Cortex of kidney (tissue), 1 donor: ENCODE results near the gene CREG2.
"Not testable (repeated sequence)": the region's sequence is repeated elsewhere in the genome, so short reads cannot be mapped to it uniquely, and the experiment has no call there.

Experiments used
- DNase-seq: peaks from one replicate; lab custom pipeline; 2025; lab: John Stamatoyannopoulos, UW

CREG2 gene

DNA sequence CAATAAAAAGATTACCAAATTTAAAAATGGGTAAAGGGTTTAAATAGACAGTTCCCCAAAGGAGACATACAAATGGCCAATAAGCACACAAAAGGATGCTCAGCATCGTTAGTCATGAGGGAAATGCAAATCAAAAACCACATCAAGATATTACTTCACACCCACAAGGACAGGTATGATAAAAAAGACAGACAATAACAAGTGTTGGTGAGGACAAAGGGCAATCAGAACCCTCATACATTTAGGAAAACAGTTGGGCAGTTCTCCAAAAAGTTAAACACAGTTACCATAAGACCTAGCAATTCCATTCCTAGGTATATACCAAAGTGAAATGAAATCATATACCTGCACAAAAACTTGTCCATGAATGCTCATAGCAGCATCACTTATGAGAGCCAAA lies 14.5 kb downstream of the CREG2 start:
- no peak for DNase-seq

DNA sequence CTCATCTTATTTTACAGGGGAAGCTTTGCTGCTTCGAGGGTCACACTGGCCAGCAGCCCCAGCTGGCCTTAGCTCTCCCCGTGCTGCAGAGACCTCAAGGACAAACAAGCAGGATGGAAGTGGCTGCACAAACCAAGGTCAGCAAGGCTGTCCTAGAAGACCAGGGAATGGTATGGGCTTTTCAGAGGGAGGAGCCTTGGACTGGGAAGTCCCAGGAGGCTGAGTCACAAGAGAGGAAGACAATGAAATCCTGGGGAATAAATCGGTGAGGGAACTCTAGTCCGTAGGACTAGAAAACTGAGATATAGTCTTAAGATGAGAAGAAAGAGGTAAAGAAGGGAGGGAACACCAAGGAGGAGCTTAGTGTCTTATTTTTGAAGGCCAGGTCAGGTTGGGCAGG lies 15.7 kb downstream of the CREG2 start:
- no peak for DNase-seq

DNA sequence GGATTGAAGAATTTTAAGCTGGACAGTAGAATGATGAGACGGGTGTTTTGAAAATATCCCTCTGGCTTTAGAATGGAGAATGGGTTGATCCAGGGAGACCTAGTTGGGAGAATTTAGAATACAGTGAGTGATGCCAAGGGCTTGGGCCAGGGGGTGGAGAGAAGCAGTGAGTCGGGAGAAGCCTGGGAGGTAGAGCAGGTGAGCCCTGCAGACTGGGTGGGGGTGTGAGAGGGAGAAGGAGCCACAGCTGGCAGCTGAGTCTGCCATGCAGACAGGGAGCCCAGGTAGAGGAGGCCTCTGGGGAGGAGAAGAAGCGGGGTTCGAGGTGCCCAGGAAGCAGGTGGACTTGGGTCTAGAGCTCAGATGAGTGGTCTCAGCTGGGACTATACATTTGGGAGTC lies 18.2 kb downstream of the CREG2 start:
- DNase-seq, result no peak

DNA sequence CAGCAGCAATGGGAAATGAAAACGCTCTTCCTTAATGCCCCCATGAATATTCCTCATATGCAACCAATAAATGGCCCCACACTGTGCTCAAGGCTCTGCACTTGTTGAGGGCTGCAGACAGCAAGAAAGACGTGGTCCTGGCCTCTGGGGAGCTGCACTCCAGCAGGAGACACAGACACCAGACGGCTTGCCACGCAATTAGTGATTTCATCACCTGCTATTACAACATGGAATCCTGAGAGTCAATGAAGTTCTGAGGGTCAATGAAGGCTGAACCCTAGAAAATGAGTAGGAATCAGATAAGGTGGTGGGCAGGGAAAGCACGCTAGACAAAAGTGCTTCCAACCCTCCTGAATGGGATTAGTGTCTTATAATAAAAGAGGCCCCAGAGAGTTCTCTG lies 18.9 kb downstream of the CREG2 start:
- DNase-seq, result no peak

DNA sequence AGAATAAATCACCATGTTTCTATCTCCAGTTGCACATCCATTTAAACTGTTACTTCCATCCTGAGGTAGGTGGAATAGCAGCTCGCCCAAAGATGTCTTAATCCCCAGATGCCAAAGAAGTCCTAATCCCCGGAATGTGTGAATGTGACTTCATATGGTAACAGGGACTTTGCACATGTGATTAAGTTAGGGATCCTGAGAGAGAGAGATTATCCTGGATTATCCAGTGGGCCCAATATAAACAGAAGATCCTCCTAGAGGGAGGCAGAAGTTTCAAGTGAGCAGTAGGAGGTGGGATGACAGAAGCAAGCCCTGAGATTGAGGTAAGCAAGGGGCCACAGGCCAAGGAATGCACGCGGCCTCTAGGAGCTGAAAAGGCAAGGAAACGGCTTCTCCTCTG lies 19.8 kb downstream of the CREG2 start:
- no peak for DNase-seq

DNA sequence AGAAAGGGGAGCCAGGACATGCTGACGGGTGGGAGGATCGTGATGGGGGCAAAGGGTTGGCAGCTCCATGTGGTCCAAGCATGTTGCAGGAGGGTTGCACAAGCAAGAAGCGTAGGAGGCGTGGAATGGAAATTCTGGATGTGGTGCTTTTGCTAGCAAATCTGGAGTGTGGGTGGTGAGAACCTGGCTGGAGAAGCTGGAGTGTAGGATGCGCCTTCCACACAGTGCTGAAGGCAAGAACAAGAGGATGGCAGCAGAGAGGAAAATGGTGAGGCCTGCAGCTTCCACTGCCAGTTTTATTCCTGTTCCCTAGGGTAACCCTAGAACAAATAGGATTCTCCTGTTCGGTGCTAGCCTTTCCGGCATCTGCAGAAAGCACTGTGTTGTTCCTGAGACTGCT lies 22.4 kb downstream of the CREG2 start:
- DNase-seq, result no peak

DNA sequence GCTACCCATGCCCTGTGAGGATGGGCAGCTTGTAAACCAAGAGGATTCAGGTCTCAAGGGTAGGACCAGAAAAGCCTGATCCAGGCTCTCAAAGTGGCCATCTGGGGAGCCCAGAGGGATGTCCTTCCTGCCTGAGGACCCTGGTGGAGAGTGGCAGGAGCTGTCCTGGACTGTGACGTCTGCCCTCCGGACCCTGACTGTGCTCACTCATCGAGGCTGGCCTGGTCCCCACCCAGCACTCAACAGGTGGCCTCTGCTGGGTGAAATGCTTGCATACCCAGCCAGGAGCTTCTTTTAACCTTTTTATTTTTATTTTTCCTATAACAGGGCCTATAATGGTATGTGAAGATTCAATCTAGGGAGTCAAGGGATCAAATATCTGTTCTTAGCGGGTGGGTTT lies 24.5 kb downstream of the CREG2 start:
- DNase-seq, result no peak

DNA sequence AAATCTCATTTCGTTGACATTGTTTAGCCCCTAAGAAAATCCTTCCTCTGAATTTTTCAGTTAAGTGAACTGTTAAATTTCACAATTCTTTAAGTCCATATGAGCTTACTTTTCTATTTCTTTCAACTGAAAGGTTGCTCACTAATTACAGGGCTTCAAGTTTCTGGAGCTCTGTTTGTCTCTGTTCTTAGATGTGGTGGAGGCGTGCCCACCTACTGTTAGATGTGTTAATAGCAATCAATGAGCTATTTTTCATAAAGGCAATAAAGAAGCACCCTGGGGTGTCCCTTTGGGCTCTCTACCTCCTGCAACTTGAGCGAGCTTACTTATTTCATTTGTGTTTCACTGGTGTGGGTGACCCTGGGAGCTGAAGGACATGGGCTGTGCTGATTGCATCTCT lies 25.0 kb downstream of the CREG2 start:
- no peak for DNase-seq

DNA sequence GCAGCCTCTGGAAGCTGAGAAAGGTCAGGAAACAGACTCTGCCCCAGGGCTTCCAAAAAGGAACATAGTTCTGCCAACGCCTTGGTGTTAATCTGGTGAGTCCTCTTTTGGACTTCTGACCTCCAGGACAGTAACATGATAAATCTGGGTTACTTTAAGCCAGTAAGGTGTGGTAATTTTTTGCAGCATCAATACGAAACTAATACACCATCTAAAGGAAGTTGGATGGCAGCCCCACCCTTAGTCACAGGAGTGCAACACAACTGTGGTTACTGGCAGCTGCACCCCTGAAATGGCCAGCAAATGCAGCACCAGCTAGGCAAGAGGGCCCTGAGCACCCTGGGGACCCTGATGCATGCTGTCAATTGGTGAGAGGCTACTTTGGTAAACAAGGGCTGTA lies 25.8 kb downstream of the CREG2 start:
- no peak for DNase-seq

DNA sequence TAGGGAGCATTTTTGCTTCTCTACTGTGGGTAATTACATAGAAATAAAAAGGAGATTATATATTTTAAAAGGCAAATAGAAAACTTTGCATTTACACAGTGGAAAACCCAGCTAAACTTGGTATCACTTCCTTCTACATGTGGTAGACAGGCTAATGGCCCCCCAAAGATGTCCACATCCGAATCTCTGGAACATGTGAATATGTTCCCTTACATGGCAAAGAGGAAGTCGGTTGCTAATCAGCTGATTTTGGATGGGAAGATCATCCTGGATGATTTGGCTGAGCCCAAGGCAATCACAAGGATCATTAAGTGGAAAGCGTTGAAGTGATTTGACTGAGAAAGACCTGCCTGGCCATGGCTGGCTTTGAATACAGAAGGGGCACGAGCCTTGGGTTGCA lies 26.2 kb downstream of the CREG2 start:
- no peak for DNase-seq

DNA sequence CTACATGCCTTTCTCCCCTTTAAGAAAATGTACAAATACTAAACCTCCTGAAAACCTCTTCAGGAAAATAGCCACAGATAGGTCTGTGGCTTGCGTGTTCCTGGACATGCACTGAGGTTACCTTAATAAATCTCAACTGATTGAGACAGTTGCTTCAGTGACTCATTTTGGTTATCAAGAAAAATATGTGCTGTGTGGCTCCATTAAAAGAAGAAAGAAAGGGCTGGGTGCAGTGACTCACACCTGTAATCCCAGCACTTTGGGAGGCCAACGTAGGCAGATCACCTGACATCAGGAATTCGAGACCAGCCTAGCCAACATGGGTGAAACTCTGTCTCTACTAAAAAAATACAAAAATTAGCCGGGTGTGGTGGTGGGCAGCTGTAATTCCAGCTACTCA lies 27.1 kb downstream of the CREG2 start:
- no peak for DNase-seq

DNA sequence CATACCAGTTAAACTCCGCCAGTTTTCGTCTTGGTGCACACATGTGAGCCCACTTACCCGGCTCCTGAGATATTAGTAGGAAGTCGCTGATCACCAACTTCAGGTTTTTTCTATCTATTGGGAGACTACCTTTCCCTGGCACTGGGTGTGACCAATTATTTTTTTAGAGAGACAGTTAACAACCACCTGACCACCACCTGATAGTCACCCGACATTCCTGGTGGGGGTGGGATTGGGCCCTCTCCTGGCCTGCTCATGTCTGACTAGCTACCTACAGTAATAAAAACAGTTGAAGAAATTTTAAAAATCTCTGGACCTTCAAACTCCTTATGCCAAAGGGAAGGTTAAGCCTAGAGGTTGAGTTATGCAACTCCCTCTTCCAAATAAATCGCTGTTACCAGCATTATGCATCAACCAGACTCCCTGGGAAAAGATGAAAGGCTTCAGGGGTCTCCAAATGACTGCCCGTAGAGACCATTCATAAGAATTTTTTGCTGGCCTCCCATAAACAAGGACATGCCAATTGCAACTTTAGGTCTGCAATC lies 27.8 kb downstream of the CREG2 start:
- DNase-seq, result no peak

DNA sequence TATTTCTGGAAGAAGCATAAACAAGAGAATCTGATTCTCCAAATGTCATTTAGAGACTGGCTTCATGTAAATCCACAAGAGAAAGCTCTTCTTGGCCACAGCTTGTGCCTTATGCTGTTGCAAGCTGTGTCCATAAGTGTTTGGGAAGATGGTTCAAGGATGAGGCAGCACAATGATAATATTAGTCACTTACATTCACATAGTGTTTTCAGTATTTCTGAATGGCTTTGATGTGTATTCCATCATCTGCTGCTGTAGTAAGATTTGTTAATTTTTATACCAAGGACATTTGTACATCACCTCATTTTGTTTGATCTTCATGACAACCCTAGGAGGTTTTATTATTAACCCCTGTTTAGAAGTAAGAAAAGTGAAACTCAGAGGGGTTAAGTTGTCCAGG lies 29.9 kb downstream of the CREG2 start:
- no peak for DNase-seq

DNA sequence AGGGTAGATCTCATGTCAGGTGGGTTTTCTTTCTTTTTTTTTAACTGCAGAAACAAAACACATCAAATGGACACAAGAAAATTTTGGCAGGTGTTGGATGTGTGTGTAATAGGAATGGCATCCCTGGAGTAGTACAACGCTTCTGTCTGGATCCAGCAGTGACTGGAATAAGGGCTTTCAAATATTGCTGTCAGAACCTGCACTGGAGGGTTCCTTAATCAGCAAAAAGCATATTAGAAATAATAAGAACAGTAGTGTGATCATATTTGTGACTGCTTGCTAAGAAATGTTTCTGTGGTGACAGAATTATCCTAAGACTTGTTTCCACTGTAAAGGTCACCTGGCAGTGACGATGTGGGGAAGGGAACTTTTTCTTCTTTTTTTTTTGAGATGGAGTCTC lies 30.8 kb downstream of the CREG2 start:
- no peak for DNase-seq

DNA sequence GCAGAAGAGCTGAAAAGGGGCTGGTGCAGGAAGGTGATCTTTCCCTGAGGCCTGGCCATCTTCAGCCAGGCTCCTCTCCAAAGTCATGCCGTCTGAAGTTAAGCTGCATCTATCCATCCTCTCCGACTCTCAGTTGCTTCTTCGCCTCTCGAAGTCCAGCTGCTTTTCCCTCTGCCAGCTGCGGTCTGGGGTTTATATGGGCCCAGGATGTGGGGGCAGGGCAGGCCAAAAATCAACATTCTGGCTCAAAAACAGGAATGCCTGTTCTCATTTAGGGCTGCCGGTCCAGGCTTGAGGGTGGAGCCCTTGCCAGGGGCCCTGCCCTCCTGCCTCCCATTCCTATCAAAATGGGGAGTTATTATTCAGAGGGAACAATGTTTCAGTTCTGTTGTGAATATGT lies 31.2 kb downstream of the CREG2 start:
- no peak for DNase-seq

DNA sequence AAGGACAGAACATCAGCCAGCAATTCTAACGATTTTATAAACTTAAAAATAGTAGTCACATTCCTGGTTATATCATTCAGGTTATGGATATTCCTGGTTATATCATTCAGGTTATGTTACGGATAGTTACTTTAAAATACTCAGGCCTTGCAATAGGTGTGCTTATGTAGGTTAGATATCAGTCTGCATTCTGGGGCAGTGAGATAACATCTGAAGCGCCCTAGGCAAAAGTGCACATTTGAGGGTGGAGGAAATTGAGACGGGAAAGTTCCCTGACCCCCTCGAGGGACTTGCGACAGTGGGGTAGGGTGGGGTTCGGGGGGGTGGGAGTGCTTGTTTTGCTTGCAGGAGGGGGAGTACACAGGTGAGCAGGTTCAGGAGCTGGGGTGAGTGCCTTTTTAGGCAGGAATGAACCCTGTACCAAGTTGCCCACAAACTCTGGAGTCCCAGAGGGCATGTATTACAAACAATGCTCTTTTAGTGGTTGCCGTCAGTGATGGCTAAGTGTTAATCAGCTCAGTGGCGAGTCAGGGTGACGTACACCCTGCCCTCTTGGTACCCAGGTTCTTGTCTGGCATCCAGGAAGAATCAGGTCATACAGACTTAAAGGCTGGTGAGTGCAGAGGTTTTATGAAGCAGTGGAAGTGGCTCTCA lies 31.8 kb downstream of the CREG2 start:
- DNase-seq, result no peak

DNA sequence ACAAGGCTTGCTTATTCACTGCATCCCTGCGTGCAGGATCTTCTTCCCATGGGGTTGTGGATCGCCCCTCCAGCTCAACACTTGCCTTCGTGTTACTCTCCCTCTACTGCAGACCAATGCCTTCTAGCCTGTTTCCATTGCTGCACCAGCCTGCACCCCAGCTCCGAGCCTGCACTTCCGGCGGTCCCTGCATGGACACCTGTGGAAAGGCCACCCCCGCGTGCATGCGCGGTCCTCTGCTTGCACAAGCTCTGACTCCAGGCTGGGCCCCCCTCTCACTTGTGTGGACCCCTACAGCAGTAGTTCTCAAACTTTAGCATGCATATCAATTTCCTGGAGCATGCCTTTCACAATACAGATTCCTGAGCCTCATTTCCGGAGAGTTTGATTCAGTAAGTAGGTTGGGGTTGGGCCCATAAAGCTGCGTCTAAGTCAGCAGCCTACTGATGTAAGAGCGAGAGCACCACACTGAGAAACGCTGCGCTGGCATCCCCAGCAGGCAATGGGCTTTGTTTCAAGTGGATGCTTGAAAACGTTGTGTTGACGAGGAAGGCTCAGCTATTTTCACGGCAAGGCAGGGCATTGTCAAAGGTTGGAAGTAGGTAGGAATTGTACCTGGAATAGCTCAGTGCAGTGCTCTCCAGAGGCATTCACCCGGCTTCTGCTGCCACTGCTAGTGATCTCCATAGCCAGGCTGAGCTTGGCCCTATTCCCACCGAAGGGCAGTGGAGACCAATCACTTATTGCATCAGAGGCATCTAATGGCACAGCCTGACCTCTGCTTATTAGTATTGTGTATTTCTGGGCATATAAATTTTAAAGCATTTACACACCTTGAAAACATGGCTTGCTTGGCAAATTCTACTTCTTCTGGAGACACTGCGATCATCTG lies 32.6 kb downstream of the CREG2 start:
- DNase-seq, result no peak

DNA sequence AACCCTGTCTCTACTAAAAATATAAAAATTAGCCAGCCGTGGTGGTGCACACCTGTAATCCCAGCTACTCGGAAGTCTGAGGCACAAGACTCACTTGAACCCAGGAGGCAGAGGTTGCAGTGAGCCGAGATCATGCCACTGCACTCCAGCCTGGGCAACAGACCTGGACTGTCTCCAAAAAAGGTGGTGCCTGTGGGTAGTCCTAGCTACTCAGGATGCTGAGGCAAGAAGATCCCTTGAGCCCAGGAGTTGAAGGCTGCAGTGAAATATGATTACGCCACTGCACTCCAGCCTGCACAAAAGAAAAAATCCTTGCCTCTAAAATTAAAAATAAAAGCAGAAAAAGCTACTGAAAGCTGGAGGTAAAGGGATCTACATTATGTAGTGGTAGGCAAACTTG lies 34.7 kb downstream of the CREG2 start:
- not testable (repeated sequence) for DNase-seq

DNA sequence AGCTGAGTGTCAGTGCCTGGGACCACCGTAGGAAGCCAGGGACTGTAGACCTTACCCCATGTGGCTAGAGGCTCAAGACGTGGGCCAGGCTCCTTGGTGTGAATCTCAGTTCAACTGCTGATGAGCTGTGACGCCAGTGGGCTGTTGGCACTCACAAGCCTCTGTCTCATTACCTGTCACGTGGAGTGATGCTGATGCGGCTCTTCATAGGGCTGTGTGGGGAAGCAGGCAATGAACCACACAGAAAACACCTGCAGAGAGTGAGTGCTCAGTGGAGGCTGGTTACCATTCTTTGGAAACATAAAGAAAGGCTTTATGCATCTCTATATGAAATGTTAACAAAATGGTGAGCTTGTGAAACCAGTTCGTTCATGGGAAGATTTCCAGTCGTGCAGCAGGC lies 36.1 kb downstream of the CREG2 start:
- no peak for DNase-seq

DNA sequence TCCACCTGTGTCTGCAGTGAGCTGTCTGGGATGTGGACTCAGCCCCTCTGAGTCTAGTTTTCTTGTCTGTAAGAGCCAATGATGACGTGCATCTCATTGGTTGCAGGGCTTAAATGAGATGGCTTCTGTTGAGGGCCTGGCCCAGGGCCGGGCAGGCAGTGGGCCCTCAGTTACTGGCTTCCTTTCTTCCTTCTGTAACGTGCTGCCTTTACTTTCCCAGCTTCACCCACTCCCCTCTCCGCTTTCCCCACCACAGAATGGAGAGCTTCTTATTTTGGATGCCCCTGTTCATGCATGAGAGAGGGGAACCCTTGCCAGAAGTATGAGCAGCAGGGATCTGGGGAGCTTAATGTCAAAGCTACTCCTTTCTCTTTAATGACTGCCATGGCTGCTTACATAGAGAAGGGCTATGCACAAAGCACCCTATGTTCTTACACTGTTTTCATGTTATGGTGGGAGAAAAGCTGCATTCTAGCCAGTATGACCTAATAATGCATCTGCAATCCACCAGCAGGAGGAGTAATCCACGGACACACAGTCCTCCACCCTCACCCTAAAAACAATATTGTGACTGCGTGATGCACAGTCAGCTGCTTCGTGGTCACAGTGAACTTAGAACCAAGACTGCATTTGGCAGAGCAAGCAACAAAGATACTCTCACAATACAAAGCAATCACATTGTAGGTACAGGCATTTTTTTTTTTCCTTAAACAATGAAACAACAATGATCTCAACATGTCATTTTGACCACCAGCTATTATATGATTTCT lies 37.2 kb downstream of the CREG2 start:
- no peak for DNase-seq

DNA sequence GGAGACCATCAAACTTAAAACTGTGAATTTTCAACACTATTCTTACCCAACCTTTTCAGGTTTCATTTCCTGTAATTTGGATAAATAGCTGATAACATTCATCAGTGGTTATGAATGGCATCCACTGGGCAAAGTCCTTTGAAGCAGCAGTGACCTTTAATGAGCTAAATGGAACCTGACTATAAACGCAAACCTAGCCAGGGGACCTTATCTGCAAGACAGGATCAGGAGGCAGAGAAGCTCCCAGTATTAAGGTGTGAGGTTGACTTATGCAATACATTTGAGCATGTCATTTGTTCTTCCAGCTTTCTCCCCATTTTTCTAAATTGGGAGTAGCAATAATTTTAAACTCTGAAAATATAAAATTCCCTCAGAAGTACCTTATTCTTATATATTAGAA lies 38.4 kb downstream of the CREG2 start:
- DNase-seq, result no peak

DNA sequence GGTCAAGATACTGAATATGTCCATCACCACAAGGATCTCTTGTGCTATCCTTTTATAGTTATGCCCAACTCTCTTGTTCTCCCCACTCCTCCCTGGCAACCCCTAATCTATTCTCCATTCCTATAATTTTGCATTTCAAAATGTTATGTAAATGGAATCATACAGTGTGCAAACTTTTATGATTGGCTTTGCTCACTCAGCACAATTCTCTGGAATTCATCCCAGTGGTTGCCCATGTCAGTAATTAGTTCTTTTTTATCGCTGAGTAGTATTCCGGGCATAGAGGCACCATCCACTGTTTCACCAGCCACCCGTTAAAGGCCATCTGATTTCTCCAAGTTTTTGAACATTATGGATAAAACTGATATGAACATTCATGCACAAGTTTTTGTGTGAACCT lies 40.4 kb downstream of the CREG2 start:
- no peak for DNase-seq

DNA sequence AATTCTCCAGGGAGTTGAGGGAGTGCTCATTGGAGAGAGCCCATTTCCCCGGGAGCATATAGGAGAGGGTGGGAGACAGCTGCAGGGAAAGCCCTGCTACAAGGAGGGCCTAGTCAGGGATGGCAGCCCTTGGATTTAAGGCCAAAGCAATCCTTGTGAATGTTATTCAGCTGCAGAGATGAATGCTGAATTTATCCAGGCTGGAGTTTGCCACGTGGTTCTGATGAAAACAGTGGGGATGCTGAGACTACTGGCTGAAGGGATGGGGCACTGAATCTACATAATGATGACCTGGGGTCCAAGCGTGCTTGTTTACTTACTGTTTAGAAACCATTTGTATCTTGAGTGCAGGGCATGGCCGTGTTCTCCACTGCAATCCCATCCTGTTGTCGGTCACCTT lies 43.2 kb downstream of the CREG2 start:
- no peak for DNase-seq
